ENCODE results near the gene UBE3B.

UBE3B gene

DNA sequence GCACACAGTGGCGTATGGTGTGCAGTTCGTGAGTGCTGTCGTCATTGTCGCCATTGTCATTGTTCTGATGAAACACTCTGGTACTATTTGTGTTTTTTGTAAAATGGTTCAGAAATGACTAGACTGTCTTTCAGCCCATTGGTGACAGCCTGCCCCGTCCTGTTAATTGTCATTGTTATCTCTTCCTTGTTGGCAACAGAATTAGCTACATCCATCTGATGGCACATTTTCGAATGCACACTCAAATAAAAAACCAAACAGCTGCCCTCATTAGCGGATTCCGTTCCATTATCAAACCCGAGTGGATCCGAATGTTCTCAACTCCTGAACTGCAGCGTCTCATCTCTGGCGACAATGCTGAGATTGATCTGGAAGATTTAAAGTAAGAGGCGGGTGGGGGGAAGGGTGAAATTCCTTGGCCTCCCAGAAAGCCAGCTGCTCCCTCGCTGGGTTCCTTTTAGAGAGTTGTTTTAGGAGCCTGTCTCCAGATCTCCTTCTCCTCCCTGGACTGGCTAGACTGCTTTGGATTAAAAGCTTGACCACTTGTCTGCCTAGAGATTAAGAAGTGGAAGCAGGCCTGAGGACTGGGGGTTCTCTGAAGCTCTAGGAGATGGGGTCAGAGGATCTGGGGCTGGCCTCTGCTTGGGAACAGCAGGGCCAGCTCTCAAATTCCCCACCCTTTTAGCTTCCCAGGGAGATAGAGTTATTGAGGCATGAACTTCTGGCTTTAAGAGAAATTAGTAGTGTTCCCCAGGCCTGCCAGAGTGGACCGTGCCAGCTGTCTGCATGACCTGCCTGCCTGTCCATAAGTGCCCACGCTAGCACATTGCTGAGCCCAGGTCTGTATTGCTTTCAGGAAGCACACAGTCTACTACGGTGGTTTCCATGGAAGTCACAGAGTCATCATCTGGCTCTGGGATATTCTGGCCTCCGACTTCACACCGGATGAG, 52.5 kb downstream of the UBE3B start:
- DNase-seq (ENCODE audit: low read depth) = no peak

DNA sequence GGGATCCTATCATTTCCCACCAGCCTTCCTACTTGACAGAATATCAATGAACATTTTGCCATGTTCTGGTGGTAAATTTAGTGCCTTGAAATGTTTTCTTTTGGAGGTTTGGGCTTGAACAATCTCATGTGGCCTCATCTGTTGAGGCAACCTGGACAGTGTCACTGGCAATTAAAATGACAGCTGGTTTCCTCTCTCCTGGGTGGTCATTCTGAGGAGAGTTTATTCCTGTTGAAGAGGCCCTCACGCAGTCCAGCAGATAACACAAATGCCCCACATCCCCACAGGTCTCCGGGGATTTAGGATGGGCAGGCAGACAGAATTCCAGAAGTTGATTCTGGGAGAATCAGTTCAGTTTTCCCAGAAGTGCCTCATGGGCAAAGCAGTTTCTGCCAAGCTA, 54.0 kb downstream of the UBE3B start:
- DNase-seq (ENCODE audit: low read depth) = no peak

DNA sequence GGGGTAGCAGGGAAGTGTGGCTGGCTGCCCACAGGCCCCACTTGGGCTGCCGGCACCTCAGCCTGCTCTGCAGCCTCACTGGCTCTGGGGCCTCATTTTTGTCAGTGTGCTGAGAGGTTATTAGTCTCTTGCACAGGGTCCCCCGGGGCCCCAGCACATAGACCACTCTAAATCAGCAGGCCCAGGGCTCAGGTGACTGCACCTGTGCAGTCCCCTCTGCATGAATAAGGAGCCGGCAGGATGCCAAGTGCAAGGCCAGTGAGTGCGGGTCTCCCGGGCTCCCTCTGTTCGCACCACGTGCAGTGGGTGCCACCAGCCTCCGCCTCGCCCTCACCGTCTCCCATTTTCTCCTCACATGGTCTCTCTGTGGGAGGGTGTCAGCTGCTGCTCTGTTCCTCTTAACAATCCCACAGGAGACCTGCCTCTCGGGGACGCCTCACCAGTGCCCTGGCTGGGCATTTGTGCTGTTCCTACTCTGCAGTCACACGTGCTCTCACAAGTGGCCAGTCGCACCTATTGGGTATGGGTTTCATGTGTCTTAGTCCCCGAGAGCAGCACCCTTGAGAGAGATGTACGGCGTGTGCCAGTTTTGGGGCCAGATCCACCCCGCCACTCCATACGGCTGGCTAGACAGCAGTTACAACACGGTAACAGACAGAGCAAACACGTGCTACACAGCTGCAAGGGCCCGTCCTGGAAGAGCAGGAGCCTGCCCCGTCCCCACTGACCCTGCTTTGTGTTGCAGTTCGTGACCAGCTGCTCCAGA, 55.5 kb downstream of the UBE3B start:
- DNase-seq (ENCODE audit: low read depth) = no peak

DNA sequence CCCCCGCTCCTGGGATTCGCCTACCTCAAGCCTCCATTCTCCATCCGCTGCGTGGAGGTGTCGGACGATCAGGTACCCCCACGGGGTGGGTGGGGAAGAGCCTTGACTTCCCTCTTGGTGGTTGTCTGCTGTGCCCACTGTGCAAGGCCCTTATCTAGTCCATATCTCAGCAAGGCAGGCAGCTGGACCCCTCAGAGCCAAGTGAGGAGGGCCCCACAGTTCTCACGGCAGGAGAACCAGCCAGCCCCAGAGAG, 56.0 kb downstream of the UBE3B start:
- no peak for DNase-seq (ENCODE audit: low read depth)

DNA sequence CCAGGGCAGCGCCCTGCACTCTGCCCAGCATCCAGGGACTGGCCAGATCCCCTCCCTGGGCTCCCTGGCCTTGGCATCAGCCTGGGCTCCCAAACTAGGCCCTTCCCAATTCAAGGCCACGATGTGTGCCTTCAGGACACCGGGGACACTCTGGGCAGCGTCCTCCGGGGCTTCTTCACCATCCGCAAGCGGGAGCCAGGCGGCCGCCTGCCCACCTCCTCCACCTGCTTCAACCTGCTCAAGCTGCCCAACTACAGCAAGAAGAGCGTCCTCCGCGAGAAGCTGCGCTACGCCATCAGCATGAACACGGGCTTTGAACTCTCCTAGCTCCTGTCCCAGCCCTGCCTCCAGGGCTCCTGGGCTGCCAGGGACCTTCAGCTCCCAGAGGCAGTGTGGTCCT, 57.0 kb downstream of the UBE3B start:
- no peak for DNase-seq (ENCODE audit: low read depth)

DNA sequence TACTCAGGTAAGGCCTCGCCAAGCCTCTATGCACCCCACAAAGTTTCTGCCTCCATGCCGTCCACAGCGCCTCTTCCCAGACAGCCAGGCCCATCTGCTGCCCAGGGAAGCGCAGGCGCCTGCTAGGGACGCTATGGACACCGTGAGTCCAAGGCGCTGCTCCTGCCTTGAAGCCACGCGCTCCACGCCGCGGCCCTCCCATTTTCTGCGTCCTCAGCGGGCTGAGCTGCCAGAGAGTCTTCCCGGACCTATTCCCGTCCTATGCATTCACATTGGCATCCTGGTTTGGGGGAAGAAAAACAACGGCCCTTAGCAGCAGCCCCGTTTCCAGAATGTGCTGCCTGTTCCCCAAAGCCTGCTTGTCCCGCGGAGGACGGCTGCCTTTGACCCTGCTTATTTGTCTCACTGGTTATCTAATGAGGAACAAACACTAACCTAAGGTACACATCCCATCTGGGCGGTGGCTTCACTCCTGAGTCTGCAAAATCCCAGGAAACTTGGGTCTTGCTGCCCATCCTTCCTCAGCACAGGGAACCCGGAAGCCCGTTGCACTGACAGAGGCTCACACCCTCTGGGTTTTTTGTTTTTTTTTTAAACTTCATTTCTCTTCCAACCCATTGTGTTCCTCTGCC, 57.9 kb downstream of the UBE3B start:
- DNase-seq (ENCODE audit: low read depth) = no peak

DNA sequence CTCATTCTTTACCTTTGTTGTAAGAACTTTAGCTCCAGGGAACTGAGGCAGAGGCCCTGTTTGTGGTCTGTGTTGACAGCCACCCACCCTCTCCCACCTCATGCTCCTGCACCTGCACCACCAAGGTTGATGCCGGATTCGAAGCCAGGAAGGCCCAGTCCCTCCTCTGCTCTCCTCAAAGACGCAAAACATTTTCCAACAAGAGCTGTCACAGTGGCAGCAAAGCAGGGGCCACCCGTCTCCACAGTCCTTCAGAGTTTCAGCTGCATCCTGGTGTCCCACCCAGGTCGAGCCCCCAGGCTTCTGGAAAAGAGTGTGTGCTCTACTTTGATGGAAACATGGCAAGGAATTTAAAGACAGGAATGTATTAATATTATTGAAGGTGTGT, 58.4 kb downstream of the UBE3B start:
- DNase-seq (ENCODE audit: low read depth) = no peak

DNA sequence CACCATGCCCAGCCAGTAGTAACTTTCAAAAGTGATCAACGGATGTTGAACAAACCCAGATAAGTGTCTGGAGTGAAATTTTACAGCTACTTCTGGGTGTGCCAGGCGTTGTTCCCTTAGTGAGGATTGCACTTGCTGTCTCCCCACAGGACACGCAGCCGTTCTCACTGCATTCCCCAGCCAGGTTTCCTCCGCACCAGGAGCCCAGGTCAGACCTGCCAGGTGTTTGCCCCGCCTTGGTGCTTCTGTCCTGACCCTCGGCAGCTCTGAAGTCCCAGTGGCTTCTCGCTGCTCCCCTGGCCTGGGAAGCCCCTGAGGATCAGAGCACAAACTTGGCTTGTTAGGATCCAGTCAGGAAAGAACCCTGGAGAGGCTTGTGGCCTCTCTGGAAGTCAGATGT, 59.7 kb downstream of the UBE3B start:
- no peak for DNase-seq (ENCODE audit: low read depth)

DNA sequence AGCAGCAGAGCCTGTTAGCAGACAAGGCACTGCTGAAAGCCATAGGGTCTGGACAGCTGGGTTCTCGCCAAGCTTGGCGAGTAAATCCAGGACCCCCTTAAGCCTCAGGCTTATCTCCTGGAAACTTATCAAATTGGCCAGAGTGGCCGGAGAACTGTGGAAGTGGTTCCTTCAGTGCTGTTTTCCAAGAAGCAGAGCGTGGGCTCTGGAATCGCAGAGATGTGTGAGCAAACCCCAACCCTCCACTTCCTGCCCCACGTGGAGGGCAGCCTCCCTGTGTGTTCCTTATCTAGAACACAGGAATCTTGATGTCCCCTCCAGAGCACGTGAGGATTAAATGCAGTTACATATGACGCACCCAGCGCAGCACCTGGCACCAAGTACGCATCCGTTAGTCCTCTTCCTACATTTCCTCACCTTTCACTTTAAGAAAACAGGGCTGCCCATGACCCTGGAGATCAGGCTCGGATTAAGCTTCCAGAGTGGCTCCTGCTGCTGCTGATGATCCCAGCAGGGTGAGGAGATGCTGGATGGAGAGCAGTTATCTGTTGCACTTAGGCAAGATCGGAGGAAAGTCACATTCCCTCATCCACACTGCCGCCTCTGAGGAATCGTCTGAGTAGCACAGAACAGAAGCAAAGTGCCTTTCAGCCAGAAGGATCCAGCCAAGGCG, 60.9 kb downstream of the UBE3B start:
- no peak for DNase-seq (ENCODE audit: low read depth)

DNA sequence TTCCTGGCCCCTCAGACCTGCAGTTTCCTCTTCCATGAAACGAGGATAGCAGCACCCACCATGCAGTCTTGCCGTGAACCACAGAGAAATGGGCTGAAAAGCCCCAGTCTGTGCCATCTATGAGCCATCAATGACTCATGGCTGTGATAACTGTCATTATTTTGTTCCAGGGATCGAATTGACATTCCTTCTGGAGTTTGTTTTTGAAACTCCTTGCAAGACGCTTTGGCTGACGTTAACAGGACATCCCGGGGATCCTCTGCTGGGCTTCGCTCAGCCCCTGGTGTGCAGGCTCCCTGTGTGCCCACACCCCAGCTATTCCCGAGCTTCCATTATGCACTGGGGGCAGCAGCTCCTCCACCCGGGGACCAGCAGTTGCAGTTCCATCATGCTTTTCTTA, 62.1 kb downstream of the UBE3B start:
- DNase-seq (ENCODE audit: low read depth) = no peak

DNA sequence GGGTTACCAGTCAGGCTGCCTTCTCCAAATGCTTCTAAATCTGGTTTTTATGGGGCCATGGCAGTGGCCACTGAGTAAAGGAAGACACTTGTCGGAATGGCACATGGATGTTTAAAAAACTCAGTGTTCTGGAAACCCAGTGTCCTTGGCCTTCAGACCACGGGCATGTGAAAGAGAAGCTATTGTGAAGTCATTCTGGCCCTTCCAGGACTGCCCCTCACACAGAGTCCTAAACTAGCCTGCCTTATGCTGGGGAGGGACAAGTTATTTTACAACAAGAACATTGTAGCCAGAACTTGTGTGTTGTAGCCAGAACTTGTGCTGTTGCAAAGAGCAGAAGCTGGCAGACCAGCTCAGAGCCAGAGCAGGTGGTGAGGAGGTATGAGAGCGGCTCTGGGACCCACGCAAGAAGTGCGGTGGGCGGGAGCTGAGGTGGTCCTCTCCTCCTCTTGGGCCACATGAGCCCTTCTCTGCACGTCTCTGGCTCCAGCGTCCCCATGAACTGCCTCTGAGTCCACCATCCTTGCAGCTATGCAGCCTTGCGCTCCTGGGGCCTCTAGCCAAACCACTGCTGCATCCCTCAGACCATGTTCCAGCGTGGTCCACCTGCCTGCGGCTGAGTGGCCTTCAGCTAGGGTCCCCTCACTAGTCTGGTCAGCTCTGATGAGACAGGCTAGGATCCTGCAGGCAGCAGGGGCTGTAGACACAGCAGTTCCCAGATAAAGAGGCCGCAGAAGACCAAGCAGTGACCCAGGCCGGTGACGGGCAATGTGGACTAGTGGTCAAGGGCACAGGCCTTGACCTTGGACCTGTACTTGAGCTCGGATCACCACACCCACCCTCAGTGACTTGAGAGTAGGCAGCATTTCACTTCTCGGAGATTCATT, 63.3 kb downstream of the UBE3B start:
- DNase-seq (ENCODE audit: low read depth) = no peak

DNA sequence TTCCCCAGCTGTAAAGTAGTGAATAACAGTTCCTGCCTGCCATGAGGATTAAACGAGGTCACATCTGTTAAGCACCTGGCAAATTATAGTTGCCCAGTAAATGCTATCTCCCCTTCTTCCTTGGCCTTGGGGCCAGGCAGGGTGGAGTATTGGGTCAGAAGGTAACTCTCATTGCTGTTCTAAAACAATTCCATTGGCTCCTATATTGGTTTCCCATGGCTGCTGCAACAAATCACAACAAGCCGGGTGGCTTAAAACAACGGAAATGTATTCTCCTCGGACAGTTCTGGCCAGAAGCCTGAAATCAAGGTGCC, 63.9 kb downstream of the UBE3B start:
- no peak for DNase-seq (ENCODE audit: low read depth)

DNA sequence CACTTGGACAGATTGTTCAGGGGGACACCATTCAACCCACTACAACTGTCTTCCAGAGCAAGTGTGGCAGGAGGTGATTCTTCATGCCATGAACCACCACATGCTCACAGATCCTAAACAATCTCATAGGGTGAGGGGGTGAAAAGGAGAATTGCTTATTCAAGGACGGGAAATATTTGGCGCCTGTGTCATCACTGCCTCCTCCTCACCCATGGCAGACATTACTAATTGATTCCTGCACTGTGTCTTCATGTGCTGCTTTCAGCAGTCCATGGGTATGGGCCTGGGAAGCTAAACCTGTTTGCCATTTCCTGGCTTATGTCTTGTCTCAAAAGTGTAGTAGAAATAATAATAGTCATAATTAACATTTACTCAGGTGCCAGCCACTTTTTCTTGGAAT, 64.6 kb downstream of the UBE3B start:
- DNase-seq (ENCODE audit: low read depth) = no peak

DNA sequence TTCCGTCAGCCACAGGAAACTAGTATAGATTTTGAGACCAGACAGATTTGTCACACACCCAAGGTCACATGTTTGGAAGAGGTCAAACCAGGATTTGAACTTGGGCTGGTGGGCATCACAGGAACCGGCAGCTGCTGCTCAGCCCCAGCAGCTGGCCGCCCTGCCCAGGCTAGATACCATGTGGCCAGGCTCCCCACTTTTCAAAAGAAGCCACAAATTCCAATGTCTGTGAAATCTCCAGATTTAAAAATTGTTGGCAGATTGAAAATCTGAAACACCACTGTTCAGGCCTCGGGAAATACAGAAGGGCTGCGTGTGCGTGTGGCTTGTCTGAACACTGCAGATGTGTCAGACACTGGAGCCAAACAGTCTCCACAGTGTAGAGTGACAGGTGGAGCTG, 65.4 kb downstream of the UBE3B start:
- DNase-seq (ENCODE audit: low read depth) = no peak

DNA sequence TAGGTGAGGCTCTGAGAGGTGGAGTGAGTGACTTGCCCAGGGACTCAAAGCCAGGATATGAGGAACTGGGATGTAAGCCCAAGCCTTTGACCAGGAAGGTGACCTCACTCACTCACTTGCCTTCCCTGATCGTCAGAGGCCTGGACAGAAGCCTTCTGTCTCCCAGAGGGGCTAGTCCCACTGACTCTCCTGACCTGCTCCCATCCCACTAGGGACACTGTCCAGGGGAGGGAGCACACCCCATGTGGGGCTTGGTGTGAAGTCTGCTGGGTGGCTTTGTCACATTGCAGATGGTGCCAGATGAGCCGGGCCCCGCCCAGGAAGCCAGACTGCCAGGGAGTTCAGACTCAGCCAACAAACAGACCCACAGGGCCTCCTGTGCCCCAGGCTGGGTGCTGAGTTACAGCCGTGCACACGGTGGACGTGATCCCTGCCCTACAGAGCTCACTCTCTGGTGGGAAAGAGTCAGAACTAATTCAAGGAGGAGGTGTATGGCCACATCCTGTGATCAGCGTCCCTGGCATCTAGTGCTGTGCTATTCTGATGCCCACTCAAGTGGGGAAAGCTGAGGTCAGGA, 67.6 kb downstream of the UBE3B start:
- no peak for DNase-seq (ENCODE audit: low read depth)

DNA sequence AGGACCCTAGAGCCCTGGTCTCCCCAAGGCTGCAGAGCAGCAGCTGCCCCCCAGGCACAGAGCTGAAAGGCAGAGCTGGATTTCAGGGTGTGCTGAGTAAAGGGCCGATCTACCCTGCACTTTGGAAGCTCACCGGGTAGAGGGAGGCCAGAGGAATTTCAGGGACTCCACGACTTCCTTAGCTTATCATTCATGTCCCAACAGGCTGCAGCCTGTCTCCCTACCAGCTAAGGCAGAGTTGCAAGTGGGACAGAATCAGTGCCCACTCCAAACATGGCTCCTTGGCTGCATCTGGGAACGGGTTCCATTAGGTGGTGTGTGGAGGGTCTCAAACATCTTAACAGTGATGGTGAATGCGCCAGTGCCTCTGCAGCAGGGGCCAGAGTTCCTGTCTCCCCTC, 68.4 kb downstream of the UBE3B start:
- no peak for DNase-seq (ENCODE audit: low read depth)

DNA sequence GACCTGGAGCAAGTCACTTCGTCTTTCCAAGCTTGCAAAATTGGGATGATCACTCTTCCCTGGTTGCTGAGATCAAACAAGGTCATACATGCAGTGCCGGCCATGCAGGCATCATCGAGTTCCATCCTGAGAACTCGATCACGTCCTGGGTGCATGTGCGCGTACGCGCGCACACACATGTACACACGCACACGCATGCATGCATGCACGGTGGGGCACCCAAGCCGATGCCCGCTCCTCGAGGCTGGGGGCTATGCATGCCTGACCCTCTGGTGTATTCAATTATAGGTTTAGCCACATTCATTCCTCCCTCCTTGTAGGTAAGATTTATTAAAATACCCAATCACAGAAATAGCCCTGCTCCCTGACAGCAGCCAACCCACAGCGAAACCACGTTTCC, 69.9 kb downstream of the UBE3B start:
- no peak for DNase-seq (ENCODE audit: low read depth)

DNA sequence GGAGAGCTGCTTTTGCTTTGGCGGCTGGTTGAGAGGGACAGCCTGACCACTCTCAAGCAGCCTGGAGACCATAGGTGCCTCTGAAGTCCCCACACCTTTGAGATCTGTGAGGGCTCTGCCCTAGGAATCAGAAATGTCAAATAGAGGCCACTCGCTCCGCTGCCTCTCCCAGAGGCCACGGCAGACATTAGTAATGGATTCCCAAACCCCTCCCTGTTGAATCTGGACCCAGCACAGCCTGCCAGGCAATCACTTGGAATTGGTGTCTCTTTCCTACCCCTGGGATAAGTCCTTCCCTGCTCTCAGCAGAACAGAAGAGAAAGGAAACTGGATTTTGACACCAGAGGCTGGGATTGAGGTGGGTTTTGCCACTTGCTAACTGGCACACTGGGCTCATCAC, 70.8 kb downstream of the UBE3B start:
- DNase-seq (ENCODE audit: low read depth) = no peak

DNA sequence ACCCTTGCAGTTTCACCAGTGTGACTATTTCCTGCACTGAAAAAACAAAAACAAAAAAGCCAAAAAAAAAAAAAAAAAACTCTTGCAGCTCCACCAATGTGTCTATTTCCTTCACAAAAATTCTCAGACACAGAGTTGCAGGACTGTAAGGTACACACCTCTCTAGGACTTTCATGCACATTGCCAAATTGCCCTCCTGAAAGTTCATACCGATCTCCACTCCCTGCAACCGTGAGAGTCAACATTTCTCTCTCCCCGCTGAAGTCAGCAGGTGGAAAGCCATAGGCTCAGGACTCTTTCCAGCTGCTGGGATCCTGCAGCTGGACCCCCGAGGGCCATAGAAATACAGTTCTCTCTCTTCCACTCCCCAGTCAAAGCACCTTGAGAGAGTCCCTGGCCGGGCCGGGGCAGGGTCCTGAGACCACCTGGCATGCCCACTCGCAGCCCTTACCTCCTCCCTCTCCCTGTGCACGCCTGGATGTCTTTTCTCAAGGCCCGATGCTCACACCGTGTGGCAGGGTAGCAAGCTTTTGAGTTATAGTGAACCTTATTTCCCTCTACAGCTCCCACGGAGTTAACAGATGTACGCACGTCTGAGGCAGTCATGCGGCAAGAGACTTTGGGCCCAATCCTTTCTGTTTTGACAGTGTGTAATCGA, 72.3 kb downstream of the UBE3B start:
- DNase-seq (ENCODE audit: low read depth) = no peak

DNA sequence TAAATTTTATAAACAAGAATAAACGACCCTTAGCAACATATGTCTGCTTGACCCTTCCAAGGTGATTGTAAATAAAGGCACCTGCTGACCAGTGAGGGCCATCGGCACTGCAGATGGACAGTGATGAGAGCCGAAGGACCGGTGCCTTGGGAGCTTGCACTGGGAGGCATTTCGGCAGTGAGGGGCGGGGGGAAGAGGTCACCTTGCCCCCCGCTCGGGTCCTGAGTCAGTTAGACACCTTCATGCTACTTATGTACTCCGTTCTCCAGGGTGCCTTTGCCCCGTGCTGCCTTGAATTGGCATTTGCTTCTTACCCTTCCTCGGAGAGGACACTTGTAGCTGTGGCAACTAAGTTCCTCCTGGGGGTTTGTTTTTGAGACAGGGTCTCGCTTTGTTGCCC, 72.8 kb downstream of the UBE3B start:
- no peak for DNase-seq (ENCODE audit: low read depth)

DNA sequence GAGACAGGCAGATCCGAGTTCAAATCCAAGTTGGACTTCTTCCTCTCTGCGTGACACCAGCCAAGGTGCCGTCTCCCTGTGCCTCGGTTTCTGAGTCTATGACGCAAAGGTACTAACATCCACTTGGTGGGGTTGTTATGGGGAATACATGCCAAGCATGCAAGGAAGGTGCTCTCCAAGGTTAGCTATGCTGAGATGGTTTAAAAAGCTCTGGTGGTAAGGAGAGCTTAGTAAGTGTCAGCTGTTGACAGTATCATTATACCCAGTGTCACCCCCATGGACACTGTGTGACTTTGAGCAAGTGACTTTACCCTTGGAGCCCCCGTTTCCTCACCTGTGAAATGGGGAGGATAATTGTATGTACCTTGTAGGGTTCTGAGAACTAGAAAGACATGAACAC, 73.7 kb downstream of the UBE3B start:
- DNase-seq (ENCODE audit: low read depth) = no peak
